Stimulated activated CD4-positive, alpha-beta T cell treated with anti-CD3 and anti-CD28 coated beads, Interleukin-4, amount 100 ng/mL, for 48 hours (primary cell): Measurements from ENCODE around the gene FAT1.
"Not testable (repeated sequence)": the region's sequence is repeated elsewhere in the genome, so short reads cannot be mapped to it uniquely, and the experiment has no call there.

Experiments used
- DNase-seq, 2 donors: peaks; one replicate each; pipeline ENCODE4 v3.0.0-alpha.2; 2020; ENCODE audit warnings: low read depth in 2 of 2

The FAT1 gene

DNA sequence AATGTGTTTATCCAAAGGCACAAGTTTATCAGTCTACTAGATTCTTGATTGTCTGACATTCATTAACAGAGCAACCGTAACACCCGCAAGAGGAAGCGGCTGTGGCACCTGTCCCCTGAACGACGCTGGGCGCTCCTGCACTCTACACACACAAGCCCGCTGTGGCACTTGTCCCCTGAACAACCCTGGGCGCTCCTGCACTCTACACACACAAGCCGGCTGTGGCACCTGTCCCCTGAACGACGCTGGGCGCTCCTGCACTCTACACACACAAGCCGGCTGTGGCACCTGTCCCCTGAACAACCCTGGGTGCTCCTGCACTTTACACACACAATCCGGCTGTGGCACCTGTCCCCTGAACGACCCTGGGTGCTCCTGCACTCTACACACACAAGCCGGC lies 64.2 kb downstream of the FAT1 start:
- DNase-seq, result not testable (repeated sequence)

DNA sequence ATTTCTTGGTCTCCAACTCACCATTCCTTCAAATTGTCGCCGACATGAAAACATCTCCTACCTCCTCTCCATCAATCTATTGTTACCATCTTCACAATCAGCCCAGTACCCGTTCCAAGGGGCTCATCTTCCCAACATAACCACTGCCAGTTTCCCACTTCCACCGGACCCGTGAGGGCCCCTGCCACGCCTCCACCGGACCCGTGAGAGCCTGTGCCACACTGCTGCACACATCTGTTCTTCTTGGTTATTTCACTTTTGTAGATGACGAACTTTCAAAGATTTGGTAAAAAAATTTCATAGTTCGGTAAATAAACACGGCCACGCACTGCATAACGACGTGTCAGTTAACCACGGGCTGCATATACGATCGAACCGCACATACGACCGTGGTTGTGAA lies 65.0 kb downstream of the FAT1 start:
- DNase-seq, result no peak

DNA sequence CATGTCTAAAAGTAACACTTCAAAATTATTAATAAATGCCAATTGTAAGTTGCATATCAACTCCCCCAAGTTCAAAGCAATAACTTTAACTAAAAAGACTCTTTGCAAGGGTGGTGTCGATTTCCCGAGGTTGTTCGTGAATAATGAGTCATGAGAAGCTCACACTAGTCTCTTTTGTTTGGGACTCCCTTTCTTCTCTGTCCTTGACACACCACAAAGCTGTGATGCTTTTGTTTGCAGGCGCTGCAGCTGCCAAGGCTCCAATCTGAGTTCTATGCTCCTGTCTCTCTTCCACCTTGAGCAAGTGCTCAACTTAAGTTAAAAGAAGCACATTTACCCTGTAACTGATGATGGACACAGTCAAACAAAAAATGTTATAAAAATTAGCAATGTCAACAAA lies 65.9 kb downstream of the FAT1 start:
- no peak for DNase-seq

DNA sequence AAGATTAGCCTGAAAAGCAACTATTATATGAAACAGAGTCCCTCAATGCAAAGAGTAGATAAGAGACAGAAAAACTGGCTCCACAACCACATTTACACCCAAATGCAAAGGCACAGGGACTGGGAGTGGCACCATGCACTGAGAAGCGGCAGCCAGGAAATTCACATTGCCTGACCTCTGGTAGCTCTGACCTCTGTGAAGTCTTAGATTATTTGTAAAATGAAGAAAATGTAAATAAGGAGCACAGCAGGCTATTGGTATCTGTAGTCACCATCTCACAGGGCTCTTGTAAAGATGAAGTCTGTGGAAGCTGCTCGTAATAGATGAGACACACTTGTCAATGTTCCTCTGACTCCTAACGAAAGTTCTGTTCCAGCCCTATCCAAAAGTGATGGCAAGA lies 69.7 kb downstream of the FAT1 start:
- no peak for DNase-seq

DNA sequence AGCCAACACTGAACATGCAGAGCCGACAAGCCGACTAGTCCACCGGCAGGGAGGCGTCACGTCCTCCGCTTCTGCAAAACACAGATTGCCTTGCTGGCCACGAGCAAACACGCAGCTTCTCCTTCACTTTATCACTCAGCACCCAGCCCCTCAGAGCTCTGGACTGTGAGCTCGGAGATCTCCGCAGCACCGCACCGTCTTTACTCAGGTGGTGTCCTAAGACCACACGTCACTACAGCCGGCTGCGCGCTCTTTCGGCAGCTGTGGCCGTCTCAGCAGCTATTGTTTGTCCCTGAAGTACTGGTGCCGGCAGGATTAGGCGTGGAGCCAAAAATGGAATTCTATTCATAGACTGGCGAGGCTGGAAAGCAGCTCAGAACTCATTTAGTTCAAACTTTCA lies 72.0 kb downstream of the FAT1 start:
- no peak for DNase-seq

DNA sequence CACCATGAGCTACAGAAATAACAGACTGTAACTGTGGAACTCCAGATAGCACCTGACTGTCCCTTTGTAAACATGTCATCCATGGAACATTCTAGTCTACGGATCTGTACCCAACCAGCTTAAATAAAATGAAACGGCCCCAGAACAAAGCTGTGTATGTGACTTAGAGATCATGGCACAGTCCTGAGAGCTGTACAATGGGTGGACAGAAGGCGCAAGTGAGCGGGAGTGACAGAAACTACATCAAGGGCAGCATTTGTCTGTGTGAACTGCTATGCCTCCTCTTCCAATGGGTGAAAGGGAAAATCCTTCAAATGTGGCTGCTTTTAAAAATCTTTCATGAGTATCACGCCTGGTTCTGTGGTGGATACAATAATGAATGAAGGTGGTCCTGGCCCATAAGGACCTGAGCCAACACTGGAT lies 72.5 kb downstream of the FAT1 start:
- DNase-seq, result no peak

DNA sequence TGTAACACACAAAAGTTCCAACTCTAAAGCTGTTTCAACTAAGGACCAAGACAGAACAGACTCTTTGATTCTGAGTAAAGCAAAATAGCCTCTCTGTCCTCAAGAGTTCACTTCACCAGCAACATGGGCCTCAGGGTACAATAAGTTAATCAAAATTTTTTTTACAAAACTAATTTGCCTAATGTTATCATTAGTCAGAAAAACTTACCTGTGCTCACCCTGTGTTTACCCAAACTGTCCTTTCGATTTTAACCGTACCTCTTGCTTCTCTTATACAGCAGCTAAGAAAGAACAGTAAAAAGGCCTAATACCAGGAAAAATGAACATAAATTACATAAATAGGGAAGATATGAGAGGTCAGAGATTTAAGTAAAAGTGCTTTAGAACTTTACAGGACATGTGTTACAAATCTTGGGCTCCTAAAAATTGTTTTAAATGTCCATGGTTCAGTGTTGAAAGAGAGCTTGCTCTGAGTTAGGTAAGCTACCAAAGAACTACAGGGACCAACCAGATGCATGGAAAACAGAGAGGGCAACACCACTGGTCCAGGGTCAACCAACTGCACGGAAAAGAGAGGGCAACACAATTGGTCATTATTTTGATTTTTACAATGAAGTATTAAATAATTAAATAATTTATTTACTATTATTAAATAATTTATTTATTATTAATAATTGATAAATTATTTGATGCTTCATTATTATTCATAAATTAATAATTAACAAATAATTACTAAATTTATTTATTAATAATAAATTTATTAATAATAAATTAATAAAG lies 73.1 kb downstream of the FAT1 start:
- DNase-seq, result no peak

DNA sequence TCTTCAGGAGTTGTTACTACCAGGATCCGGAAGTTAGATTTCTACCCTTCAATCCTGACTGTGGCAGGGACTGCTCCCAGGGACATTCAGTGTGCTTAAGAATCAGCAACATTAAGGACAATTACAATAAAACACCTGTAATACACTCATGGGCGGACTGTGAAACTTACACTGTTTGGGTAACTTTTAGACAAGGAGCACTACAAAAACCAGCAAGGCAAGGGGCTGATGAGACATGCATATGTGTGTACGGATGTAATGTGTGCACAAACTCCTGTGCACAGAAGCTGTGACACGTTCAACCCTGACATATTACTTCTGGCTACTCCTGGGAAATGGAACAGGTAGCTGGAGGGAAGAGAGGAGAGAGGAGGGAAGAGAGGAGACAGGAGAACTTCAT lies 75.8 kb downstream of the FAT1 start:
- DNase-seq, result no peak

DNA sequence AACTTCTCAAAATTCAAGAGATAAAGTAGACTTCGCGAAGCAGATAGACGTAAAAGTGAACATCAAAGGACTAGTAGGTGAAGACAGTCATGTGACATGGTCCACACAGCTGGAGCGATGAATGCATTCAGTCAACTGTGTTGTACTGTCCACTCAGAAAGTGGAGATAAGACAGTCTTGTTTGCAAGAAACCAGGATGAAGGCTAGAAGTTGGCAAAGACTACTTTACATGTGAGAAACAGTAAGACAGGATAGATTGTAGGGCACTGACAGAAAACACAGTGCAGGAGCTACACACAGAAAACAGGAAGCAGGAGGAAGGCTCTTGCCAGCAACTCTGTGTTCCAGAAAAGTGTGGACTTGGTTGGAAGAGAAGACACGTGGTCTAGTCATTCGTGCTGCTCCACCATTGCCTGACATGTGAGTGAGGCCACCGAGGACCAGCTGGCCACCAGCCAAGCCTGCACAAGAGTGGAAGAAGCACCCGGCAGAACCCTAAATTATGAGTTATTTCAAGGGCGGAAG lies 78.9 kb downstream of the FAT1 start:
- DNase-seq, result no peak

DNA sequence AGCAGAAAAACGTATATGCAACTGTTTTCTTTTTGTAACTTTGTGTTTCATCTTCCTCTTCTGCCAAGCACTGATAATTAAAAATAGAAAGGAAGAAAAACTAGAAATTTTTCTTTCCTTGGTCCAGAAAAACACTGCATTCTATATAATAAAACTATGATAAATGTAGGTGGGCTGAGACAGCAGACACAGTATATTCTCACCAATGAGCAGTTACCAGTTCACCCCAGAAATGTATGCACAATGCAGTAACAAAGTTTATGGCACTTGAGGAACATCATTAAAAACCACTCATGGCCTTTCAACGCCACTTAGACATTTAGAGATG lies 79.4 kb downstream of the FAT1 start:
- DNase-seq, result no peak

DNA sequence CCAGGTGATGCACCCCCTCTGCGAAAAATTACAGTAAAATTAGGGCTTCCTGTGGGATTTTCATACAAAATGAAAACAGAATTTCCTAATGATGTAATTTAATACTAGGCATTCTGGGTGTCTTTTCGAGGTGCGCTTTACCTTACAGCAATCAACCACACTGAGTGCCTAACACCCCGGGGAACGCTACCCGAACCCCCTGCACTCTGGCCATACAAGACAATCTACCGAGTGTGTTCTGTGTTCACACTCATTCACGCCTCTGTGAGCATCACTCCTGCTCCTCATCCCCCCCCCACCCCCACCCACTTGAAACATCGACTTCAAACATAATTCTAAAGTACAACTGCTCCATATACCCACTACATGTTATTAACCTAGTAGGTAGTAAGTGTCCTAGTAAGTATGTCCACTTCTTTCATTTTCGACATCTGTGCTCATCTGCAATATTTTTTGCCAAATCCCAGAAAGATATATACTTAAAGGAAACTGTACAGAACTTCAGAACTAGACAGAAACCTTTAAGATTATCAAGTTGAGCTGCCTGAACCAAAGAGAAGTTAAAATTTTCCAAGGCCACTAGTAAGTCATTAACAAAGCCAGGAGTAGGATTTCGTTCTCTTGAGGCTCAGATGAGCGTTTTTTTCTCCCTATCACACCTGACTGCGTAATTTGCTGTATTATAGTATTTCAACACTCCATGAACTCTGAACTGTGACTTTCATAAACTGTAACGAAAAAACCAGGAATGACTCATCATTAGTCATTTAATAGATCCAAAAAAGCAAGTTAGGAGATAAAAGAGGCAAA lies 80.0 kb downstream of the FAT1 start:
- DNase-seq, result no peak

DNA sequence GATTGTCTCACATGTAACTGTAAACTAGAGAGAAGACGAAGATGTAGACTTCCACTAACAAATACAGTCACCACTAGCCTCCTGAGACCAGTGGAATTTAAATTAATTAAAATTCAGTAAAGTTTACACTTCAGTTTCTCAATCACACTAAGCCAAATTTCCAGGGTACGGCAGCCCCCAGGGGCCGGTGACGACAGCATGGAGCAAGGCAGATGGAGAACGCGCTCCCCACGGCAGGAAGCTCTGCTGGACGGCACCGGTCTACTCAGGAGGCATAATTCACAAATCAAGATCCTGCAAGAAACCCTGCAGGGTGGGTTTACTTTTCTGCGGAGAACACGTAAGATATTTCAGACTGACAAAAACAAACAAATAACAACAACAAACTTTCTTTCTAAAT lies 80.7 kb downstream of the FAT1 start:
- DNase-seq, result no peak

DNA sequence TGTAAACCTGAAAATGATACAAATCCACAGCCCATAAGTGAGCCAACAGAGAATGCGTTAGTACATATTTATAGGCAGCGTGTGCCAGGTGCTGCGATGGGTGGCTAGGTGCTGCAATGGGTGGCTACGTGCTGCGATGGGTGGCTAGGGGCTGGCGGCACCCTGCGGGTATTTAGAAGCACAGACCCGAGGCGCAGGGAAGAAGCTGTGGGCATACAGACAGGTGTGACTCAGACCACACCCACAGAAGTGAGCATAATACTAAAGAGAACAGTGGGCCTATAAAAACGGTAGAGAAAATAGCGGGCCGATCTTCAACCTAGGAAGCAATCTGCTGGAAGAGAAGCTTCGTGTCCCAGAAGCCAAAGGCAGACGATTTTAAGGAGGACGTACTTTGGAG lies 81.1 kb downstream of the FAT1 start:
- no peak for DNase-seq

DNA sequence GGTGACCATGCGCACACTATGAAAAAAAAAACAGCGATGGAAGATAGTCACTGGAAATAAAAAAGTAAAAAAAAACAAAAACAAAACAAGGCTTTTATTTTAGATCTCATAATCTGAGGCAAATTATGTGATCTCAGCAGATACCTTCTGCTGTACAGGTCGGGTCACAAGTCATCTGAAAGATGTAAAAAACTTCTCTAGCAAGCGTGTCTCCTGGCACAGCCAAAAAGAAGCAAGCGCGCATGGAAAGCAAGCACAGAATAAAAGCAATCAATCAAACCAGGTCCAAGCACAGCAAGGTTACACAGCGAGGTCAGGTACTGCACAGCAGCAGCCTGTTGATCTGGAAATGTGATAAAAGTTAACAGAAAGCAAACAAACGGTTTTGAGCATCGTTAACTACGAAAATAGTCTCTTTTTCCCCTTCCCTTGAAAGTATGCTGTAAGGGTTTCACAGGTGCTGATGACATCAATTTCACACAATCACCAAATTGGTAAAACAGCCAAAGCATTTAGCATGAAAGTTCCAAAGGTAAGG lies 89.0 kb downstream of the FAT1 start:
- no peak for DNase-seq

DNA sequence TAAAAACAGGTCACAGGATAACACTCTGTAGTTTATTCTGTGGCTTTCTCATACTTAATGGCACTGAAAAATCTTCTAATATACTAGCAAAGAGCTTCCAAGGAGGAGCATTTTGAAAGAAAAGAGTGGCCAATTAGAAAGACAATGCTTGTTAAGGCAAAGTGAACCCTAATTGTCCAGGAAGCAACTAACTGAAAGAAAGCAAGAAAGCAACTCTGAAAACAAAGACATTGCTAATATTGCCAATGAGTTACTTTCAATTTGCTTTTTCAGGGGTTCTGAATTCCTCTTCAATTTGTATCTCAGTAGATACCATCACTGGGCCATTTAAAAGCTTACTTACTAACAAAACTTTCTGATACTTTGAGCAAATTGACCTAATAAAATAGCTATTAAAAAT lies 89.8 kb downstream of the FAT1 start:
- DNase-seq, result no peak

DNA sequence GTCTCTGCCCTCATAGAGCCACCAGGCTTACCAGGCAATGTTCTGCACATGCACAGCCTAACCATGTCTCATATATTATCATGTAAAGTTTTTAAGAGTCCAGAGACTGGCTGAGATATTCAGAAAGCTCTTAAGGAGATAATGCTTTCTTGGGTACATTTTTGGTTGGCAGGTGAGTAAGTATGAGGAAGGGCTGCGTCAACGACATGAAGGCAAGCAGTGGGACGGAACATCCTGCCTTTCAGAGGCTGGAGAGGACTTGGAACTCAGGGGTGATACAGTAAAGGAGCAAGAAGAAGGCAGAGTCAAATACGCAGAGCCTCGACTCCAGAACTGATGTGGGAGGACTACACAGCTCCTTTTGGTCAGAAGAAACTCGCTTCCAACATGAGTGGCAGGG lies 93.5 kb downstream of the FAT1 start:
- DNase-seq, result no peak

DNA sequence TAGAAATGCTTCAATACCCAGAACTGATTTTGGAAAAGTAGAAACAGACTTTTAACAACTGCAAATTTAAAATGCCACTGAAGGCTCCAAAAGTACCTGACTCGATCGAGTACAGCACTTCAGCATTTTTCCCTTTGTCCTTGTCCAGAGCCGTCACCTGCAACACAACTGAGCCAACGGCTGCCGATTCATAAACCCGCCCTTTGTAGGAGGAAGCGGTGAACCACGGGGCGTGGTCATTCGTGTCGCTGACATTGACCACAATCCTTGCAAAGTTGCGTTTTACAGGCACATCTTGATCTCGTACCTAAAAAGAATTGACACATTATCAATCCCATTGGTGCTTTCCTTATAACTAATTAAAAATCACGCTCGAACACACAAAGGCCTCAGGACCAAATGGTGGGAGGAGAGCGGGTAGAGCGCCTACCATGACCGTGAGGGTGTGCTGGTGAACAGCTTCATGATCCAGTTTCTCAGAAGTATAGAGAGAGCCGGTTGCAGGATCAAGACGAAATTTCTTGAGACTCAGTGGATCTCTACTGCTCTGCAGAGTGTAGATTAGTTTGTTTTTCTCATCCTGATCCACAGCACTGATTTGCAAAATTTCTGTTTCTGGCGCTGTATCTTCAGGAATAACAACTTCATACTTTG lies 95.5 kb downstream of the FAT1 start:
- DNase-seq, result no peak

DNA sequence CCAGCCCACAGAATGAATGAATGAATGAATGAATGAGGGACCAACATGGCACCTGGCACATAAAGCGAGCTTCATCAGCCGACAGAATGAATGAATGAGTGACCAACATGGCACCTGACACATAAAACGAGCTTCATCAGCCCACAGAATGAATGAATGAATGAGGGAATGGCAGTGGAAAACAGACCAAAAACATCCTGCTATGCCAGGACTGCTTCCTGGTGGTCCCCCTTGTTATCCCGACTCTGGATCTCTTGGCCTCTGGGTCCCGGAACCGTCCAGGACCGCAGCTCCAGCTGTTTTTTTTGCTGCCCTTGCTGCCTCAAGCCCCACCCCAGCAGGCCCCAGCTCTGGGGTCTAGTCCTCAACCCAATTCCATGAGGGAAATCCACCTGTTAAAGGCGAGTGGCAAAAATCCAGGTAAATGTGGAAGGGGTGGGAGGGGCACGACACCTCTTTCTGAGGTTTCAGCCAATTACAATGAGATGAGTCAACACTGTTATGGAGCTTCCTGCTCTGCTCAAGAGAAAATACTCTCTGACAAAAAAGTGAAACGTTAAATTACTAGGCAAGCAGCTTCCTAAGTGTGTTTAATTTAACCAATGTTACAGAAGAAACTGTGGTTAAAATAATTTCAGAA lies 96.3 kb downstream of the FAT1 start:
- no peak for DNase-seq

DNA sequence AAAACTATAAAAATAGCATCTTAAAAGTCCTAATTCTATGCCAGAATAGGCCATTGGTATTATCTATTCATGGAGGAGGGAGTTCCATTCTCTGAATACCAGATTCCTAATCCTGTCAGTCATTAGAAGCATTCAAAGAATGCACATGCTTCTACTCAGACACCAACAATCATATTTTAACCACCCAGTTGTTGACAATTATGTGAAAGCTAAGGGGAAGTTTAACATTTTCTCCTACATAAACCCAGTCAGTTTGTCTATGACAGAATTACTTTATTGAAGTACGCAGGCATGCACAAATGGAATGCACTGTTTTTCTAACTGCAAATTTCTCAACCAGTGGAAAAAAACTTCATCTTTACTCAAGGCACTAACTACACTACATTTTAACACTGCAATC lies 98.7 kb downstream of the FAT1 start:
- no peak for DNase-seq

DNA sequence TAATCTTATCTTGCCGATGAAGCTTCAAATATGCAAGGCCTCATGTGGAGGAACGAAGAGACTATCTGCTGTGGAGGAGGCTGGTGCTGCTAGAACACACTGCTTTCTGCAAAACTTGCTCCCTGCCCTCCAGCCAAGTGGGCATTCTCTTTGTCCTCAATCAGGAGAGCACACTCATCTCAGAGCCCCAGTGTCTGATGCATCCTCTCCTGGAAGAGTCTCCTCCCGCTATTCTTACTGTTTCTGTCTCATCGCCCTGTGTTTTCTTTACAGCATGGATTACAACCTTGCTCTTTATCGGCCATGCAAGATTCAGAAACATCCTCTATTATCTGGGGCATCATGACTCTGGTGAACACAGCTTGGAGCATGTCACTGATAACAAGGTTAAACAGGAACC lies 100.1 kb downstream of the FAT1 start:
- DNase-seq, result no peak

DNA sequence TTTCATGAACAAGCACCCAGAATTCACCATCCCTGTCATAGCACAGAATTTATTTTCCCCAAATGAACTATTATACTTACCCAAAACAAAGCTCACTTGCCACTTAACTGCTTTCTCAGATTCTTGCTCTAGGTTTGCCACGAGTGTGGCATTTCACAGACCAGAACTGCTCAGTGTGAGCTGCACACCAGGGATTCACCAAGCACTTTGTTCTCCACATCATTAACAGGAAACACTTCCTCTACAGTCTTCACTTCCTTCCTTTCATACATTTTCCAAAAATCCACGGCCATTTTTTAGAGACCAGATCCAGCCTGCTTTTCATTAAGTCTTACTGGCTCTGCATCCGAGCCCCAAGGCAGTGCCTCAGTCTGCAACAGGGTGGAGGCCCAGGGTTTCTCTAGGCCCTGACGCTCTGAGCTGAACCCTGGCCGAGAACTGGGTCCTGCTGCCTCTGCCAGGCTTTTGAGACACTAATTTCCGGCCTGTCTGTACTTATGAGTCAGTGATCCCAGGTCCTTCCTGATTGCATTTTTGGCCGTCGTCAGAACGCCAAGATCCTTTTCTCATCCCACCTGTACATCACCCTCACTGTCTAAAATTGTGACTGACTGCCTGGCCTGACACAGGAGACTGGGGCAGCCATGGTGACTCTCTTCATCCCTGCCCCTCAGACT lies 100.7 kb downstream of the FAT1 start:
- DNase-seq, result no peak
